NCI-H1436 treated with DMSO at 0.1 percent for 48 hours (cell line): ENCODE results near the gene HHATL.
"Not testable (repeated sequence)": the region's sequence is repeated elsewhere in the genome, so short reads cannot be mapped to it uniquely, and the experiment has no call there.

Source experiments
- DNase-seq: peaks from one replicate; lab custom pipeline; 2025; lab: John Stamatoyannopoulos, UW

HHATL gene

GRCh38 chr3:42733501-42734262, 31.1 kb upstream of the HHATL start:
- DNase-seq, result no peak

DNA sequence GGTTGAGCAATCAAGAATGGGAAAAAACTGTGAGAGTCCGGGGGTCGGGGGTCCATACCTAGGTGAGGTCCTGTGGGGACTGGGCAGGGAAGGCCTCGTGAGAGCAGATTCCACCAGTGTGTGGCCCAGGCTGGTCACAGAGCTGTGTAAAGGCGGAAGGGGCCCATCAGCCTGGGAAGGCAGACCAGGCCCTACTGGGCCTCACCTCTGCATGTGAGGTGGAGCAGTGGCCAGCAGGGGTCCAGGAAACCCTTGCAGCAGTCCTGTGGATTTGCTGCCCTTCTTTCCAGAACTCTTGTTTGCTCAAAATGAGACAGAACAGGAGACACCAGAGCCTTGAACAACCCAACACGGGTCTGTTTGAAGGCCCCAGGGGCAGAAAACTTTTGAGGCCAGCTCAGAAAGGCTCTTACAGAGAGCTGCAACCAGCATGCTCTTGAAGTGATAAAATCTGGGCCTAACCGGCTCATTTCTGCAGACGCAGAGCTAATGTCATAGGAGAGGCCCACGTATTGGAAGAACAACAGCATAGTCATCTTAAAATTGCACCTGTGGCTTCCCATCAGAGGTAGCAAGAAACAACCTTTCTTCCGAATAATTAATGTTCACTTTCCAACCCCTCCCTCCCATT, 30.3 kb upstream of the HHATL start:
- no peak for DNase-seq

GRCh38 chr3:42732196-42732828, 29.7 kb upstream of the HHATL start:
- no peak for DNase-seq

DNA sequence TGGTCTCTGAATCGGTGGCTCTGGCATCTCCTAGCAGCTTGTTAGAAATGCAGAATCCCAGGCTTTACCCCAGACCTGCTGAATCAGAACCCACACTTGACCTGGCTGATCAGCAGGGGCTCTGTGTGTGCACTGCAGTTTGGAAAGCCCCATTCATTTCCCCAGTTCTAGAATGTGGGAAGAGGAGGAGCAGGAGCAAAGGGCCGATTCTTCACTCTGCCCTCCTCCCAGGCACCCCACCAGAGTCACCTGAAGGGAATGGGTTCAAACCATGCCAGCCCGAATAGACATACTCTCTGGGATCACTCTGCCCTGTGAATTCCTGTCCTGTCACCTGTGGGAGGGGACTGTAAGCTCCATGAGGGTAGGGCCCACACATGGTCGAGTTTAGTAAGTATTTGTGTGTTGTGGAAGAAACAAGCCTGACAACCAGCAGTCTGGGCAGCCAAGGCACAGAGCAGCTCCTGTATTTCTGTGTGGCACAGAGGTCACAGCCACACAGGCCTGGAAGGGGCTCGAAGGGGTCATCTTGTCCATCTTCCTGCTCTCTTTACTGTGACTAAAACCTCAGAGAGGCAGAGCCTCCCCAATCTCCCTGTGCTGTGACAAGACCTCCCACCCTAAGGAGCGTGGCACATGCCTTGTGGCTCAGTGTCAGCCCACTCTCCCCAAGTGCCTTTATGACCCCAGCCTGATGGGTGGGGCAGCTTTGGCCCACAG, 29.0 kb upstream of the HHATL start:
- no peak for DNase-seq

DNA sequence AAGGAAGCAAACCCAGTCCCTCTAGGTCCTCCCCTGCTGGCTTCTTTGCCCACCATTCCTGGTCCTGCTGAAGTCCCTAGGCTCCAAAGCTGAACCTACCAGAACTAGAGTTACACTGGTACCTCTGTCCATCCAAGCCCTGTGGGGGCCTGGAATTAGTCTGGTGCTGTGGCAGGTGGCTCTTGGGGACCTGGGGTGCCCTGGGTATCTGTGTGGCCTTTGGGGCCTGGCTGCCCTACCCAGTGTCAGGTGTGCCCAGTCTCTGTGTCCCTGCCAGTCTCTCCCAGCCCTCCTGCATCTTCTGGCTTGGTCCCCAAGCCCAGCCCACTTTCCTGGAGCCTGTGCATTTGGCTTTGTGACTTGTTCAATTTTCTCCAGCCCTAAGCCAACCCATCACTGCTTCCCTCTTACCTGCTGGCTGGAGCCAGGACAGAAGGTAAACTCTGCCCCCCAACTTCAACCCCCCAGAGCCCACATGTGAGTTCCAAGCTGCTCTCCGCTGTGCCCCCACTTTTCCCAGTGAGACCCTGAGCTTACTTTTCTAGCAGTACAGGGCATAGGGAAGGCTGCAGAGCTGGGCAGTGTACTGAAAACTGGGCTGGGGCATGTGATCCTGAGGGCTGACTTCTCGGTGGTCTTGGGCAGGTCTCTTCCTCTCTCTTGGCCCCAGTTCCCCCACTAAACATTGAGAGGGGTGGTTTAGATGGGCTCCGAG, 28.3 kb upstream of the HHATL start:
- no peak for DNase-seq

- no peak for DNase-seq
These were observed 27.7 kb upstream of the HHATL start for GRCh38 chr3:42730294-42730693.

DNA sequence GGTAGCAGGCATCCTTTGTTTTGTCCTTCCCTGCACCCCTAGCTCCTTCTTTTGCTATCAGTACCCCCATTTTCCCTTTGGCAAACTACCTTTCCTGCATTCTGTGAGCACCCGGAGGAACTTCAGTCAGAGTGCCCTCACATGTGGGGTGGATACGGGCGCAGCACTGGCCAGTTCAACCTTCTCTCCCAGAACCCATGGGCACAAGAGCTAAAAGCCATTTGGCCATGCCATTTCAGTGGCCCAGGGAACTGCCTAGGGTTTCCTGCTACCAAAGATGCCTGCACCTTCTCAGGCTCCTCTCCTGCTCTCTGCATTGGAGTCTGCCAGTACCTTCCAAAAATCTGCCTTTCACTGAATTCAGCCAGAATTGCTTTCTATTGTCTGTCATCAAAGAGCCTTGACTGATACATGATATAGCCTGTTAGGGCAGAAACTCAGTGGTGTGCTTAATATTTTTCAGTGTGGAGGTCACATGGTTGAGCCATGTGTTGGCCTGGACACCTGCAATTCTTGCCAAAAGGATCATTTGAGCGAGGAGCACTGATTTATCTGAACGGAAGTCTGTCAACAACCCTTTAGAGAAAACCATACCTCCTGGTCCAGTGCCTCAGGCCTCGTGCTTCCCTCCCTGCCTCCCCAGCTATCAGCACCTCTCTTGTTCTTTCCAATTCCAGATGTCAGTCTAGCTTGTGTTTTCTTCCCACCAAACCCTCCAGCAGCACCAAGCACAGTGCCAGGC, 27.0 kb upstream of the HHATL start:
- no peak for DNase-seq

- DNase-seq, result no peak
These were observed 26.2 kb upstream of the HHATL start for GRCh38 chr3:42728668-42729364.

DNA sequence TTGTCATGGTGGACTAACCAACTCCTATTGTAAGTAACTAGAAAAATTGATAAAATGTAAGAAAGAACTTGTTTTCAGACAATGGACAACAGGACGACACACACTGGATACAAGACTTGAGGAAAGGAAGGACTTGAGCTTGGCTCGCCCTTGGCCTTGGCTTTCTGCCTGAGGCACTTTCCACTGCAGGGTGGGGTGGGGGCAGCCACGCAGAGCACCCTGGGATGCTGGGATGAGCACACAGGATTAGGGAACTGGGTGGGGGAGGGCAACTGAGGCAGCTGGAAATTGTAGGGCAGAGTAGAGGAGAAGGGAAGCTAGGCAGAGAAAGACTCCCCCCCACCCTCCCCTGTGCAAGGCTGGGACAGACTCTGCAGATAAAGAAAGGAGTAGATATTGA, 25.5 kb upstream of the HHATL start:
- no peak for DNase-seq

DNA sequence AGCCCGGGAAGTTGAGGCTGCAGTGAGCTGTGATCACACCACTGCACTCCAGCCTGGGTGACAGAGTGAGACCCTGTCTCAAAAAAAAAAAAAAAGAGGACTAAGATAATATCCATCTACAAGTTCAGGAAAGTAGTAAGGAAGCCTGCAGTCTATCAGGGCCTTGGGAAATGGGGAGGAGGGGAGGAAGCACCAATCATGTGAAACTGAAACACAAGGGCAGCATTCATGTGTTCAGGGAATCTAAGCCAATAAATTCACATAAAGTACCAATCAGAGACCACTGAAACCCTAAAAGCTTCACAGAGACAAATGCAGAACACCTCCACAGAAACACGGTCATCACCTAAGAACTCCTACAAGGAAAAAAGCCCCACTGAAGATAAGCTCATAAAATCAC, 22.9 kb upstream of the HHATL start:
- DNase-seq, result no peak

DNA sequence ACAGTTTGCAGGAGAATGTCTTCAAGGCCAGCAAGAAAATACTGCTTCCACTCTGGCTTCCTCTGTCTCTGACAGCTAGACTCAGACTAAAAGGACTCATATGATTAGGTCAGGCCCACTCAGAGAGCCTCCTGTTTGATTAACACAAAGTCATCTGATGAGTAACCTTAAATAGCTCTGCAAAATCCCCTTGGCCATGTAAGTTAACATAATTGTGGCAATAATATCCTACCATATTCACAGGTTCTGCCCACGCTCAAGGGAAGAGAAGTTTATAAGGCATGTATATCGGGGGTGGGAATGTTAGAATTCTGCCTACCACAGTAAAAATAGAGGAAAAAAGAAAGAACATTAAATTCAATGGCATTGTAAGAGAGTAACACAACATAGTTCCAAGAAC, 20.6 kb upstream of the HHATL start:
- DNase-seq, result no peak

GRCh38 chr3:42722442-42722841, 19.8 kb upstream of the HHATL start:
- DNase-seq, result not testable (repeated sequence)

DNA sequence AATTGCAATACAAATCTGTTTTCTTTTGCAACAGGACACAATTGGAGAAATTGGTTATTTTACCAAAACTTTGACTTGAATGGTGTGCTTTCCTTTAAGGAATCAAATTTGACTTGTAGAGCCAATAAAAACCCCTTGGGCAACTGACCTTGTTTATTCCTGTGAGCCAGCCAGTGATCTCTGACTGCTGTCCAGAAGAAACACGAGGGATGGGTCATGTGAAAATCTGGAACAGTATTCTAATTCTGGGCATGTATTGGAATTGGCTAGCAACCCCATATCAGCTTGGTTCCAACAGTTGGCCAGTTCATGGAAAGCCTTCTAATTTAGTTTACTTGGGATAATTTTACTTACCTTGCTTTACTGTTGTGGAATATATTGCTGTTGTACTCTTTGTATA, 19.1 kb upstream of the HHATL start:
- DNase-seq, result no peak

DNA sequence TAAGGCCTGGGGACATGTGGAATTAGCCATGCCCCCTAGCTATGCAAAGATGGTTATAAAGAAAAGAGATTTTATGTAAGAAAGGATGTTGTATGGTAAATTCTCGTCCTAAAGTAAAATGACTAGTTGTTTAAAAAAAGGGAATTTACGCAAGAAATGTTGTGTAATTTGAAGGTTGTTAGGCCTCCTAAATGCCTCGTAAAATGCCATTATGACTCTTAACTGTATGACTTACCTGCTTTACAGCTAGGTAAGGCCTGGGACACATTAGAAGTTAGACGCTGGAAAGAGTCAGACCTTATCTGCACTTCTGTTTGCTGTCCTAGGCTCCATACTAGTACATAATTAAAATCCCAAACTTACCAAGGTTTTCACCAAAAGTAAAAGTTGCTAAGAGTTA, 17.5 kb upstream of the HHATL start:
- no peak for DNase-seq

DNA sequence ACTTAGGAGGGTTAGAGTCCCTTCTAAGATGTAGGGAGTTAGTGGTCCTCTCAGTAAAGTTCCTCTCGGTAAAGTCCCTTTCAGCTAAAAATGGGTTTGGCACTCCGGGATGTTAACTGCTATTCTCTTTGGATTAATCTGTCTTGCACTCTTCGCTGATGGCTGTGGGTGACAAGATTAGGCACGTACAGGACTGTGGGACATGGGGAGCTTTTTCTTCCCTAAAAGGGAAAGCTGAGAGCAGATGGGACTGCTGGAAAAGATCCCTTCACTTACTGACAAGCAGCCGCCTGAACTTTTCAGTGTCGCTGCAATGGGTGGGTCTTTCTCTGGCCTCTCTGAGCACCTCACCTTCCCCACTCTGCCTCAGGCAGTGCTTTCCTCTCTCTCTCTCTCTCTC, 16.4 kb upstream of the HHATL start:
- DNase-seq, result no peak

DNA sequence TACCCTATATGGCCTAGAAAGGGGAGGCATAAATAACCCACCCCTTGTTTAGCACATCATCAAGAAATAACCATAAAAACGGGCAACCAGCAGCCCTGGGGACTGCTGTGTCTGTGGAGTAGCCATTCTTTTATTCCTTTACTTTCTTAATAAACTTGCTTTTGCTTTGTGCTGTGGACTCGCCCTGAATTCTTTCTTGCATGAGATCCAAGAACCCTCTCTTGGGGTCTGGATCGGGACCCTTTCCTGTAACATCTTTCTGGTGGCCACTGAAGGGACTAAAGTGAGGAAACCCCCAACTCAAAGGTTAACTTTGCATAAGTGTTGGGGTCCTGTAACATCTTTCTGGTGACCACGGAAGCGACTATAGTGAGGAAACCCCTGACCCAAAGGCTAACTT, 15.7 kb upstream of the HHATL start:
- DNase-seq, result no peak

GRCh38 chr3:42717306-42717705, 14.7 kb upstream of the HHATL start:
- DNase-seq, result no peak

DNA sequence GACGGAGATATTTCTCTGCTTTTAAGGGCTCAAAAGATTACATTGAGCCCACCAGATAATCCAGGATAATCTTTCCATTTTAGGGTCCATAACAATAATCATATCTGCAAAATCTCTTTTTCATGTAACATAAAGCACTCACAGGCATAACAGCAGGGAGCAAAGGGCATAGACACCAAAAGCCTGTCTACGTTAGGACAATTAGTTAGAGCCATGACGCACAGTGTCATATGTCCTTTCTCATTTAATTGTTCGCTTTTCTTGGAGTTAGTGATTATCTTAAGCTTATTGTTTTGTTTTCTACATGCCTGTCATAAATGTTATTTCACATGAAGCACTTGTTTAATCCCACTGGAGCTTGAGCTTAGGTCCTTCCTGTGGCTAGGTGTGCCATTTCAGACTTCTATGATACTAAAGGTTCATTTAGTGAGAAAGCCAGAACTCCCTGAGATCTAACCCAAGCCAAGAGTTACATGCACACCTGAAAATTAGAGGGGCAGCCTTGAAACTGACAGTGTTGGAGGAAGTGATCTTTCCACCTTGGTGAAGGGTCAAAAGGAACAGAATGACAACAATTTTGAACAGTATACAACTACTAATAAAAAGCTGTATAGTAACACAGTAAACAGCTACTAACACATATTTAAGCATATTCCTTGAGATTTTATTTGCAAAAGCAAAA, 11.7 kb upstream of the HHATL start:
- DNase-seq, result no peak

DNA sequence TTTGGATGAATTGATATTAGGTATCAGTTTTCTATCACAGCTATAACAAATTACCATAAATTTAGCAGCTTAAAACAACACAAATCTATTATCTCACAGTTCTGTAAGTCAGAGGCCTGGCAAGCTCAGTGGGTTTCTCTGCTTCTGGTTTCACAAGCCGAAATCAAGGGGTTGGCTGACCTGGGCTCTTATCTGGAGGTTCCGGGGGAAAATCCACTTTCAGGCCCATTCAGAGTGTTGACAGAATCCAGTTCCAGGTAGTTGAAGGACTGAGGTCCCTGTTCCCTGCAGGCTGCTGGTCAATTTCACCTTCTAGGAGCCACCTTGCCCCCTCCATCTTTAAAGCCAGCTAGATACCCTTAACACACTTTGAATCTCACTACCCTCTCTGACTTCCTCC, 11.1 kb upstream of the HHATL start:
- DNase-seq, result no peak

DNA sequence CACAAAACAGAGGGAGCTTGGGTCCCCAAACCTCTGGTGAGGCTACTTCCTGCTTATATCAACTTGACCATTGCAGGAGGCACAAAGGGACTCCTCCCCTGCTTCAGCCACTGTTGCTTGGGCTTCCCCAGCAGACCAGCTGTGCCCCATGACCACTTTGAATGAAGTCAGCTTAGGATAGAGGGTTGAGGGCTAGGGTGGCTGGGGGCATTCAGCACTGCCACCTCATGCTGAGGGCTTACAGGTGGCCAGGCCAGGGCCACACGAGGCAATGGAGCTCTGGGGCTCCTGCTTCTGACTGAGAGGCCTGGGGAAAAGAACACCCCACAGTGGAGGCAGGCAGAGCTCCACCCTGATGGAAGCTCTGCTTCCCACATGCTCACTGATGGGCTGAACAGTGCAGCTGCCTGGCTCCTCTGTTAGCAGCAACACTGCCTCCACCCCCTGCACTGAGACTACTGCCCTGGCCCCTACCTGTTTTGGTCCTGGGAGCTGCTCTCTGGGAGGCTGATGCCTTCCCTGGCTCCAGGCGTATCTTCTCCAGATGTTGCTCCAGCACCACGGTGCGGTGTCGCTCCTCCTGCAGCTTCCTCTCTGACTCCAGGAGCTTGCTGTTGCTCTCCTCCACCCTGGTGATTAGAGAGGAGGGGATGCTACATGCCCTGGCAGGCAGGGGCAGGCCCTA, 10.2 kb upstream of the HHATL start:
- no peak for DNase-seq
